HG03280 (cell line): ENCODE data around the gene KCNK10.
"Not testable (repeated sequence)": the region's sequence is repeated elsewhere in the genome, so short reads cannot be mapped to it uniquely, and the experiment has no call there.

Source experiments
- ATAC-seq: cut with Tn5 transposase; IDR thresholded peaks from one replicate; pipeline ENCODE4 v1.9.1; 2021; ENCODE audit warnings: mild to moderate bottlenecking, moderate library complexity; ENCODE audit not compliant: unreplicated experiment

The KCNK10 gene

DNA sequence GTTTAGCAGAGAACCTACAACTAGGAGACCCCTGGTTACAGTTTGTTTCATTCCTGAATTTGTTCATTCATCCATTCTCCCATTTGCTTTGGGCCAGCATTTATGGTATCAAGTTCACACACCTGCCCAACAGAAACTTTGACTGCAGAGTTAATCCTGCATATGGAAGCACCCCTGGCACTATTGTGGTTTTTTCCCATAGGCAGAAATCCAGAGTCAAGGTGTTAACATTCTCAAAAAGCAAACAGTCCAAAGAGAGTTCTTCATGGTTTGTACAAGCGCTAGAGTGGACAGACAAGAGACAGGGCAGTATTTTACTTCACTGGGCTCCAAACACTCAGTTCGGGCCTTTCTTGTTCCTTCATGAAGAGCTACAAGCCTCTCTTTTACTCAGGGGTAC lies 51.9 kb downstream of the KCNK10 start:
- ATAC-seq, result no peak

DNA sequence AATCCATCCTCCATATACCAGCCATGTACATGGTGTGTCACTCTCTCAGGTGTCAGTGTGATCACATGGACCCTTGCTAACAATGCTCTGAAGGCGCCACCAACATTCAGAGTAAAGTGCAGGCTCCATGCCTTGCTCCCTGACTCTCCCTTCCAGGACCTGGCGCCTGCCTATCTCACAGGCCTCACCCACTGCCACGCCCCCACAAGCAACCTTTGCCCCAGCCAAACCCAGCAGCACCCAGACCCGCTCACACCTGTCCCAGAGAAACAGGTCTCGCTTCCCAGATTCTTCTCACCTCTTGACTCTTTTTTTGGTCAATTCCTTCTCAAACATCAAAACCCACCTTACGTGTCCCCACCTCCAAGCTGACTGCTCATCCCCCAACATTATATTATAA lies 52.3 kb downstream of the KCNK10 start:
- ATAC-seq, result no peak

DNA sequence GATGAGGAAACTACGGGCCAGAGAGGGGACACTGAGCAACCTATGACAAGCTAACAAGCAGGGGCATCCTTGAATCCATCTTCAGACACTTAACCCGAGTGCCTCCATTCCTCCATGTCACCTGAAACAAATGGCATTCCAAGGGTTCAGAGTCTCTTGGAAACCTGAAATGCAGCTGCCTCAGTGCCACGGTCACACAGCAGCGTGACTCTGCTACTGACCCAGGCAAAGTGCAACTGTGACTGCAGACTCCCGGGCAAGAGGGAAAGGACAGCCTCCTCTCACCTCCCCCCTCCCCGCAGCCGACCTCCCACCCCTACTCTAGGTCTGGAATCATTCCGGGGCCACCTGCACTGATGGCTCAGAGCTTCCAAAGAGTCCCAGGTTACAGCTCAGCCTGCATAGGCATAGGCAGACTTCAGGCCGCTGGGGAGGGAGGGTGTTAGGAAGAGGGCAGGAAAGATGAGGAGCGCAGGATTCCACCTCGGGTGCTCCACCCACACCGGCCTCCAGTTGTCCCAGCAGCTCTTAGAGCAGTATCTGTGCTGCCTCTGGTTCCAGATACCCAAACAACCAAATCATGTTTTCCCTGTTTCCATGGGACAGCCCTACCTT lies 53.2 kb downstream of the KCNK10 start:
- ATAC-seq, result no peak

DNA sequence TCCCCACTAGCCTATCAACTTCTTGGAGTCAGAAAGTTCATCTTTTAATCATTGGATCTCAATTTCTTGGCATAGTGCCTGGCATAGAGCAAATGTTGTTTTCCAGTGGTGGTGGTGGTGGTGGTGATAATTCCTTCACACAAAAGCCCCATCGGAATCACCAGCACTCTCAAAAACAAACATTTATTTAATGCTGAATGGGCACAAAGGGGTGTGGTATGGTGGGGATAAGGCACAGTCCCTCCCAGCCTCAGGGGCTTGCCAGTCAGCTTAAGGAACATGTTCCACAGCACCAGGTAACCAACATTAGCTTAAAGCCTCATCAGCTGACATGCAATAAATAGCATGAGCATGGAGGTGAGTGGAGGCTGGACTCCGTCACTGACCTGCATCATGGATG lies 56.6 kb downstream of the KCNK10 start:
- no peak for ATAC-seq

DNA sequence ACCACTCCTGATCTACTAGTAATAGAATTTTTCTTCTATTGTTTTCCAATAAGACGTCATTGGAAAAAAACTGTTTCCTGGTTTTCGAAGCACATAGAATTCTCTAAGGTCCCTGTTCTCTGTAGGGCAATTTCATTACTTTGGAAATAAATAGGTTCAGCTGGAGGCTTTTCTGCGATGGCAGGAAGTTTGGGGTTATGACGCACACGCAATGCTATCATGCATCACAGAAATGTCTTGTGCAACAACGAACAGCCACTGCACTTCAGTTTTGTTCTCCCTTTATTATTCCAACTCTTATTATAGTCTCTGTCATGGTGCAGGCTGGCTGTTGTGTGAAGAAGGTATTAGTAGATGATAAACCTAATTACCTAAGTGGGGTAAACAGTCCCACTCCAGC lies 59.0 kb downstream of the KCNK10 start:
- no peak for ATAC-seq

DNA sequence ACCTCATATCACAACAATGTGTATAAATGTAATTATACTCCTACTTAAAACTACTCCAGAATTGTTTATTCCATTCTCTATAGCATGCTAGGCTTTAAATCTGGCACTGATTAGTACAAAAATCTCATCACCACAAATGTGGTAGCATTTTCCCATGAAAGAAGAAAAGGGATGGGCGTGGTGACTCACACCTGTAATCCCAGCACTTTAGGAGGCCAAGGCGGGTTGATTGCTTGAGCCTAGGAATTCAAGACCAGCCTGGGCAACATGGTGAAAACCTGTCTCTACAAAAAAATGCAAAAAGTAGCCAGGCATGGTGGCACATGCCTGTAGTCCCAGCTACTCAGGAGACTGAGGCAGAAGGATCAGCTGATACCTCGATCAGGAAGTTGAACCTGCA lies 61.8 kb downstream of the KCNK10 start:
- ATAC-seq, result not testable (repeated sequence)

DNA sequence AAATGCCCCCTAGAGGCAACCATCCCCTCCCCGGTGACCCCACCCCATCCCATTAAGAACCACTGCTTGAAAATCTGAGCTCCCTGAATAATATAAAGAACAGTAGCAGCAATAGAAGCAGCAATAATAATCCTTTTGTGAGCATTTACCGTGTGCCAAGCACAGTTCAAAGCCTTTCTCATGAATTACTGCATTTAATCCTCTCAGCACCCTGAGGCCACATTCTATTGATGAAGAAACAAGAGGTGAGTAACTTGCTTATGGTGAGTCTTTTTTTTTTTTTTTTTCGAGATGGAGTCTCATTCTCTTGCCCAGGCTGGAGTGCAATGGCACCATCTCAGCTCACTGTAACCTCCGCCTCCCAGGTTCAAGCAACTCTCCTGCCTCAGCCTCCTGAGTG lies 65.0 kb downstream of the KCNK10 start:
- no peak for ATAC-seq

DNA sequence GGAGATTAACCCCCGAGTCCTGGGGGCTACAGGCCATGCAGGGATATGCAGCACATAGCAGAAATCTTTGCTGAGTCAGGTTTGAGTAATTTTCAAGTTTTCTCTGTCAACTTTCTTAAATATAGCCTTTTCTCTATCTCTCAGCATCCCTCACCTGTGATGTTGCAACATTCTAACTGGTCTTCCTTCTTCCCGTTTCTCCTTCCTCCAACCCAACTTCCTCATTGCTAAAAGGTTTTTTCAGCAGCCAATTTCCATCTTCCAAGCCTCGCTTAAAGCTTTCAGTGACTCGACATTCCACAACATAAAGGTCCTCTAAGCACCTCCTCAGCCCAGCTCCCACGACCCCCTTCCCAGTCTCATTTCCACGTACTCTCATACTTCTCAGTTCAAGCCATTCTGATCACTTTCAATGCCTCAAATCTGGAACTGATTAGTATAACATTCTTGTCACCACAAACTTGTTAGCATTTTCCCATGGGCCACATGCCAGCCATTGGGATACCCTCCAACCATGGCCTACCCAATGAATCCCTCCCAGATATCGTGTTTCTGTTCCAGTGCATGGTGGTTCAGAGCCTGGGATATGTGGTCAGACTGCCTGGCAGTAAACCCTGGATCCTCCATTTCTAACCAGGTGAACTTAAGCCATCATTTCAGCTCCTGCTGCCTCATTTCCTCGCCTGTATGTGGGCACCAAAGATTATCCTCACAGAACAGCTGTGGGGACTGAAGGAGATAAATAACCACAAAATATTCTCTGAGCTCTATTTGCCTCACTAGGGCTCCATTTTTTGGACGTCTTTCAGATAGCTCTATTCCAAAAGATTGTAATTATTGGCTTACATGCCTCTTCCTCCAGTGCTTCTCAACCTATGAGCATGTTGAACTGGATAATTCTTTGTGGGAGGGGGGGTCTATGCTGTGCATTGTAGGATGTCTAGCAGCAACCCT lies 65.8 kb downstream of the KCNK10 start:
- ATAC-seq, result no peak

DNA sequence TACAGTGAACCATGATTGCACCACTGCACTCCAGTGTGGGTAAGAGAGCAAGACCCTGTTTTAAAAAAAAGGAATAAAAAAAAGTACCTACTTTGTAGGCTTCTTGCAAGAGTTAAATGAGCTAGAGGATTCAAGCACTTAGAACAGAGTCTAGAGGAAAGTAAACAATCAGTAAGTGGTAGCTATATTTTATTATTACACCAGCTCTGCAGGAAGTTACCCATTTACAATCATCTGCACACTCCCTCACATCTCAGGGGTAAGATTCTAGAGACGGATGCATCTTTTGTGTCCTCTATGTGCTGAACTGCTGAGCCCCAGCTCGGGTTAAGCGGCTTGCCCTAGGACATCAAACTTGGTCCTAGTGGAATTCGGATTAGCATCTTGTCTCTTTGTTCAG lies 67.3 kb downstream of the KCNK10 start:
- no peak for ATAC-seq

DNA sequence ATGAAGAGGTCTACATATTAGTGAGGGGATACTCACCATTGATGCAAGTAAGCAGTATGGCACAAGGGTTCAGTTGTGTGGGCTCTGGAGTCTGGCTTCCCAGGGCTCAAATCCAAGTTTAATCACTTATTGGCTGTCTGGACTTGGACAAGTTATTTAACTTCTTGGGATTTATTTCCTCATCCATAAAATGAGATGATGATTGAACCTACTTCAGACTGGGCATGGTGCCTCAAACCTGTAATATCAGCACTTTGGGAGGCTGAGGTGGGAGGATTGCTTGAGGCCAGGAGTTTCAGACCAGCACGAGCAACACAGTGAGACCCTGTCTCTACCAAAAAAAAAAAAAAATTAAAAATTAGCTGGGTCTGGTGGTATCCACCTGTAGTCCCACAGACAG lies 67.9 kb downstream of the KCNK10 start:
- ATAC-seq, result no peak

DNA sequence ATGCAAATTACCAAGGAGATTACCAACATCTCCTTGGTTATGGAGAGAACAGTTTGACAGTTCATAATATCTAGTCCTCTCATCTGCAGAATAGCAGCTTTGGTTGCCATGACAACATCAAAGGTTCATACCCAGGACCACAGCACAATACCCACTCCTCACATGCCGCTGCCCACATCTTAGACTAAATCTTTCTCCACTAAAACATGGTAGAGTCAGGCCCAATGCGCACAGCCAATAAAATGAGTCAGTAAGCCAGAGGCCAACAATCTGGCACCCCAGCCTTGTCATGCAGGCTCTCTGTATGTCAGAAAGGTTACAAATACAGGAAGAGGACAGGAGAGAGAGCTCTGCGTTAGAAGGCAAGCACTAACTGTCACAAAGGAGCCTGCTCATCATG lies 70.6 kb downstream of the KCNK10 start:
- ATAC-seq, result no peak

DNA sequence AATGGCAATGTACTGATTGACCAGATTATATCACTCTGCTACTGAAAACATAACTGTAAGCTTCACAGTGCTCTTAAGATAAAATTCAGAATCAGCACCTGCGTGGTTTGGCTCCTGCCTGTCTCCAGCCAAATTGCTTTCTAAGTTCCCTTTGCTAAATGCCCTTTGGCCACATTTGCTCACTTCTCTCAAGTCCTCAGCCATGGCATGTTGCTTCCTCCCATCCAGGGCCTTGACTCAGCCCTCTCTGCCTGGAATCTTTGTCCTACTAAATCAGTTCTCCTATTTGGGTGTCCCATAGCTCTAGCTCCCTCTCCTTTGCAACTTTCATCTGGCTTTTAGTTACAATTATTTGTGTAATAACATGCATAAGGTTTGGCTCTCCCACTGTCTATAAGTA lies 71.4 kb downstream of the KCNK10 start:
- no peak for ATAC-seq

DNA sequence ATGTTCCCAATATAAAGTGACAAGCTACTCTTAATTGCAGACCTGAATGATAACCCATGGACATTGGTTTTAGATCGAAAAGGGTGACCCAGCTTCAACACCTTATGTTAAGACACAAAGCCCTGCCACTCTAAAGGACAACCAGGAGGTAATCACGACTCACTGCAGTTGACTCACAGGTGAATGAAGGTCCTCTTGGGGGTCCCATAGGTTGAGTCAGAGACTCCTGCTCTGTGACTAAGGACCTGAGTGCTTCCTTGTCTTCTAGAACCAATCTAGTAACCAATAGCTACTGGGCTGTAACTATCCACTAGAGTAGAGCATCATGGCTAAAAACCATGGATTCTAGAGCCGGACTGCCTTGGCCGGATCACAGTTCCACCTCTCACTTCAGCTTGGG lies 73.8 kb downstream of the KCNK10 start:
- no peak for ATAC-seq

DNA sequence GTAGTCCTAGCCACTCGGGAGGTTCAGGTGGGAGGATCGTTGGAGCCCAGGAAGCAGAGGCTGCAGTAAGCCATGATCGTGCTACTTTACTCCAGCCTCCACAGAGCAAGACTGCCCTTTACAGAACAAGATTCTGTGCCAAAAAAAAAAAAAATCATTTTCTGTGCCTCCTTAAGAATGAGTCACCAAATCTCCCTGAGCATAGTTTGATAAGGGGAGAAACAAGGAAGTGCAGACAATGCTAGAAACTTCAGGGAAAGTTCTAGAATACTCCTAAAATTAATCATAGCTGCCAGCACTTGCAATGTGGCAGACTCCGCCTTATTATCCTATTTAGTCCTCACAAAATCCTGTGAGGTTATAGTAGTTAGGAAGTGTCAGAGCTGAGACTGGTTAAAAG lies 74.5 kb downstream of the KCNK10 start:
- no peak for ATAC-seq

DNA sequence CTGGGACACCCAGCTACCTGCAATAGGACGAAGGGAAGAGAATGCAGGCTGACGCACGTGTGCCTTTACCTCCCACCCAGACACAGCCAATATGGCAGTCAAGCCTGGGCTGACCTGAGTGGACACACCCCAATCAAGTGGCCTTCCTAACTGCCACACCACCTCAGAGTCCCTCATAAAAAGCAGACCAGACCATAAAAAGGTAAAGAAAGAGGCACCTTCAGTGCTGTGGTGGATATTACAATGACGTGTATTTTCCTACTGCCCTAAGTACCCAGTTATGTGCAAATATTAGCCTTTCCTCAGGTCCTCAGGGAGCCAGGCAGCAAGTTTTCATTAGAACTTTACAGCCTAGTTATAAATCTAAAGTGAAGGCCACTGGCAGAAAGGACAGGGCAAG lies 75.8 kb downstream of the KCNK10 start:
- ATAC-seq, result no peak

DNA sequence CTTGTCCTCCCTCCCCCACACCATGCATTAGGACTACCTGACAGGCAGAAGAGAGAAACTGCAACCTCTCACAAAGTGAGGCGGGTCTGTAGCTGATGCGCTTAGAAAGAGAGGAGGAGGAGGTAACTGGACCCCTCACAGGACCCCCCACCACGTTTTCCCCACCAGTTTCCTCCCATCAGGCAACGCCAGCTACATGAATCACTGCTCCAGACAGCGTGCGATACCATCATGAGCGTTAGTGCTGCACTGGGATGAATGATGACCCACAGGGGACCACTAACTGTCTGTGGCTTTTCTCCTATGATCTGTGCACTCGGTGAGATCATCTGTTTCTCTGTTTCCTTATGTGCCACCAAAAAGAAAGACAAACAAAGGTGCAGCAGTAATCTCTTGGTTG lies 77.7 kb downstream of the KCNK10 start:
- no peak for ATAC-seq

DNA sequence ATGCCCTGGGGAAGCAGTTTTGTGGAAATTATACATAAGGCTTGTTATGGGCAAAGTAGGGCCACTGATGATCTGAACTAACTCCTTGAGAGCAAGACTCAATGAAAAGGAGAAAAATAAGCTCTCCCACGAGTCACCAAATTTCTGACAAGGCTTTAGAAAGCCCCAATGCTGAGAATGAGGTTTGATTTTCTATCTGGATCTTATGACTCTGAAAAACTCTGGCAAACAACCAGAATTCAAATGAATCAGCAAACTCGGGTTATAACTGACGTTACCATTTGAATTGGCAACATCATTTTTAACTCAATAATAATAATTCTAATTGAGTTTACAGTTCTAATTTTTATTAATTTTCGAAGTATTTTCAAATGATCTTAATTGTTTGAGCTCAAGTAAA lies 79.1 kb downstream of the KCNK10 start:
- ATAC-seq, result no peak

DNA sequence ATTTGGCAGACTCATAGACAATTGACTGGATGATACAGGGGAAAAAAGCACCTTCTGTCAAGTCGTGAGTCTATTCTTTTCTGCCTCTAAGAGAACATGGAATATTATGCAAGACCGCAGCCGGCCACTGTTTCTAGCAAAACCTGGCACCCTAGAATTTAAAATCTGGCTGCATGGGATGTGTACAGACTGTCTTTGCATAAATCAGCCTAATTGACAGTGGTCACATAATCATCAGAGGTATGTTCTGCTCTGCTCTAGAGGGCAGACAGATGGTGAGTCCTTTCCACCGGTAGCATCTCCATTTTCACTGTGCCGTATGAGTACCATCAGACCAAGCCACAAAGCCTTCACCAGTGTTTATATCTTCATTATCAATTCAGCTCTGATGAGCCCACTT lies 80.6 kb downstream of the KCNK10 start:
- ATAC-seq, result no peak

DNA sequence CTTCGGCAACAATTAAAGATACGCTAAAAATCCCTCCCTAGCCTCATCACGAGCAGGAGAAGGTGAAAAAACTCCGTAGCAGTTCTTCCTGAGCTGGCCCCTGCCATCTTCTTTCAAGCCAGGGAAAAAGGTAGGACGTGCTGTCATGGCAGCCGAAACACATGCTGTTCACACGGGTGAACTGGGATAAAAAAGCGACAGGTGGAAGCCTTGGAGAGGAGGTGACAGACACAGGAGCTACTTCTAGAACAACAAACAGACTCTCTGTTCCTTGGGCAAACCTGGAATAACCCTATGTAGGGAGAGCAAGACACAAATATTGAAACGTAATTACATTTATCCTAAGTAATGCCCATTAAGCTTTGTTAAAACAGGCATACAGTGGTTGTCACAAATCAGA lies 81.3 kb downstream of the KCNK10 start:
- no peak for ATAC-seq

DNA sequence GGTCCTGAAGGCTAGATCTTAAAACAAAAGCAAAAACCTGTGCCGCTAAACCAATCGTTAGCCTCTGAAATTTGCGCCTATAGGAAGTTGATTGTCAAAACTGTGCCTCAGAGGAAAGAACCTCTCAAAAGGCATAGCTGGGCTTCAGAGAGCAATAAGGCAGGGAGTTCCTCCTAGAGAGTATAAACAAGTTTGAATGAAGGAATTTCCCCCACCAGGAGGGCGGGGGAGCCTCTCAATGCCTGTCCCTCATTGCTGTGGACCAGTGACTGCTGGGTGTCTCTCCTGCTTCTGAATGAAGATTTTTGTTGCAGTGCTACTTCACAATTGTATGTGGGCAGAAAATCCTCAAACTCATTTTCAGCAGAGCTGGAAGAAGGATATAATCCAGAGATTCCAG lies 88.6 kb downstream of the KCNK10 start:
- ATAC-seq, result no peak

DNA sequence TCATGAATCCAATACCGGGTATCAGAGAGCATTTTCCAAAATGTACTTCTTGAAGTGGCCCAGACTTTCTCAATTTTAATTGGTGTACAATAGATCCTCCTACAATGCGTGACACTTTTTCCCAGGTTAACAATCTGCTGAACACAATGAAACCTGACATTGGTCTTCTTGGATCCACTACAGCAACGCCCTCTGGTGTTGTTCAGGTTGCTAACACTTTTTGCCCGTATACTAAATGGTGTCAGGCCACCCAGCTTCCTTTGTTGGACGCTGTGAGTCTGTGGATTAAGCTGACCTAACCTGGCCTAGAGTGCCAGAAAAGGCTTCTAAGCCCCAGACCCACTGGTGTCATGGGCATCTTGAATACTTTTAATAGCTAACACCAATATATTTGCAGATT lies 89.2 kb downstream of the KCNK10 start:
- ATAC-seq, result no peak

DNA sequence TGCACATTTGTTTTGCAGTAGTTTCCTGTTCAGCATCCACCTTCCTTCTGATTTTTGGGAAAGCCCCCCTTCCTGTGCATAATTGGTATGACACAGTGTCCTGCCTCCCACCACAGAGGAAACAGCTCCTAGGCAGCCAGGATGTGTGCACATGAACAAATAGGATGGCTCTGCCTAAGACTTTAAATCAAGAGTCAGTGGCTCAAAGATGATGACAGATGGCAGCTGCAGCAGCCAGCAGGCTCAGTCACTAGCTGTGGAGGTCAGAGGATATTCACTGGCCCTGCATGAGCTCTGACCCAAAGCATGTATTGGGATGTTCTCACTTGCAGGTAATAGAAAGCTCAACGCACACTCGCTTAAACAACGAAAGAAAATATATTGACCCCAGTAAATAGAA lies 90.3 kb downstream of the KCNK10 start:
- ATAC-seq, result no peak

DNA sequence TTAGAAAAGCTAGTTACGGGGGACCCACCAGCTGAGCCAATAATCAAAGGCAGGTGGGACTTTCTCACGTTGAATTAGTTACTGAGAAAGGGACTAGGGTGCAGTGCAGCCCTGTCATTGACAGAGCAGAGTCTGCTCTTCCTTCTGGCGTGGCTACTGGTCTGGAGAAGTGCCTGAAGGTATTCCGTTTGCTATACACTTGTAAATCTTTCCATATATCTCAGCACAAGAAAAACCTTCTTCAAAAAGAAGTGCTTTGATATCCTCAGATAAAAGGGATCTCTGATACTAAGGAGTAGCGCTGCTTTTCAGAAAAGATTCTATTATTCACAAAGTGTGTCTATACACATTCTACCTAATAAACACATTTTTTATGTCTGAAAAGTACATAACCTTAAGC lies 91.5 kb downstream of the KCNK10 start:
- ATAC-seq, result no peak
